Memory B cell (primary cell): ENCODE results near the gene DOCK4.

Experiments
- ATAC-seq: fragments of 150-1000 bp; cut with Tn5 transposase; 2 replicates; pipeline ENCODE4 v1.10.0; 2021; ENCODE audit warnings: low read depth, mild to moderate bottlenecking, moderate library complexity
- DNase-seq, 2 donors: peaks; one replicate each; pipeline ENCODE4 v3.0.0; 2022; ENCODE audit warnings: low spot score in 2 of 2
- H3K27ac Mint-ChIP-seq: one replicate; pipeline ENCODE4 v1.8.0; 2022; ENCODE audit warnings: mild to moderate bottlenecking, moderate library complexity, mixed read lengths
- H3K27me3 Mint-ChIP-seq: one replicate; pipeline ENCODE4 v1.8.0; 2022; ENCODE audit warnings: mixed read lengths
- H3K36me3 Mint-ChIP-seq: one replicate; pipeline ENCODE4 v1.8.0; 2022; ENCODE audit warnings: mild to moderate bottlenecking, mixed read lengths
- H3K4me1 Mint-ChIP-seq: one replicate; pipeline ENCODE4 v1.8.0; 2022; ENCODE audit warnings: mixed read lengths
- H3K4me3 Mint-ChIP-seq: one replicate; pipeline ENCODE4 v1.8.0; 2022; ENCODE audit warnings: mild to moderate bottlenecking, moderate library complexity, mixed read lengths
- H3K9me3 Mint-ChIP-seq: one replicate; pipeline ENCODE4 v1.8.0; 2022; ENCODE audit warnings: mixed read lengths

Gene DOCK4

GRCh38 chr7:112206991-112207592, 893 bp upstream of the DOCK4 start:
- Mint-ChIP-seq H3K9me3 (no peaks in the 10 kb centered on the region), H3K27ac (peak overlapping the region; percentile 80), H3K4me3 (peak overlapping the region; percentile 89), H3K4me1 (peaks cover 30% of the 10 kb centered on the region), H3K36me3 (peaks cover 5% of the 10 kb centered on the region), H3K27me3 (peaks cover 13% of the 10 kb centered on the region)
- DNase-seq, result no peak
- no peak for ATAC-seq

DNA sequence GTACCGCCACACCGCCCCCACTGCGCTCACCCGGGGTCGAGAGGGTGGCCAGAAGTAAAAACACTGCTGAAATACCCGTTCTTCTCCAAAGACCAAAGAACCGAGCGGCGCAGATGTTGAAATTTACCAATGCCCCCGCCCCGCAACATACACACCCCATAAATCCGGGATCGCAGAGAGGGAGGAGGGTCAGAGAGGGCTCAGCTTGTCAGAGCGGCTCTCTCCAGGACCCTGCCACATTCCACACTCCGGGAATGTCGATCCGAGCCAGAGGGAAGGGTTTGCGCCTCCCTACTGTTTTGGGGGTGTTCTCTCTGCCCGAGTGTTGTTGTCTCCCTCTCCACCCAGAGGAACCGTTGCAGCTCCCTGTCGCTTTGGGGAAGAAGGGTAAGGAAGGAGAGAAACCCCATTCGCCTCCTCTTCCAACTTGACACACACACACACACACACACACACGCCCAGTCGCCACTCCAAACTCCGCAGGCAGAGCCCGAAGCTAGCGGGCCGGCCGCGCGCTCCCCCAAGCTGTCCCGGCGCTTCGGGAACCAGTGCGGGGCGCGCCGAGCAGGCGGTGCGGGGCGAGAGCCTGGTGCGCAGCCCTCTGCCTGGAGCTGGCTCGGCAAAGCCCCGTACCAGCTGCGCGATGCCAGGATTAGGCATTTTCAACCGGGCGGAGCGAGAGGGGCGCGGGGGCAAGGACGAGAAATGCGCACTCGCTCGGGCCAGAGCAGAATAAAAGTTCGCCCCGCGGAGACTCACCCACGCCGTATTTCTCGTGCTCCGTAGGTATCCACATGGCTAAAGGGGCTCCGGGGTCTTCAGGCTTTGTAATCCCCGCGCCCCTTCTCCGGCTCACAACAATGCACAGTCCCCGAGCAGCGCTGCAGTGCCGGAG, 609 bp downstream of the DOCK4 start:
- Mint-ChIP-seq H3K27ac (no peak overlapping the region), H3K4me1 (peaks cover 24% of the 10 kb centered on the region), H3K27me3 (peaks cover 18% of the 10 kb centered on the region), H3K9me3 (no peaks in the 10 kb centered on the region), H3K36me3 (no peaks in the 10 kb centered on the region), H3K4me3 (peak overlapping the region; percentile 89)
- ATAC-seq (peak; percentile 3), DNase-seq (peak; percentile 26 to 50)

DNA sequence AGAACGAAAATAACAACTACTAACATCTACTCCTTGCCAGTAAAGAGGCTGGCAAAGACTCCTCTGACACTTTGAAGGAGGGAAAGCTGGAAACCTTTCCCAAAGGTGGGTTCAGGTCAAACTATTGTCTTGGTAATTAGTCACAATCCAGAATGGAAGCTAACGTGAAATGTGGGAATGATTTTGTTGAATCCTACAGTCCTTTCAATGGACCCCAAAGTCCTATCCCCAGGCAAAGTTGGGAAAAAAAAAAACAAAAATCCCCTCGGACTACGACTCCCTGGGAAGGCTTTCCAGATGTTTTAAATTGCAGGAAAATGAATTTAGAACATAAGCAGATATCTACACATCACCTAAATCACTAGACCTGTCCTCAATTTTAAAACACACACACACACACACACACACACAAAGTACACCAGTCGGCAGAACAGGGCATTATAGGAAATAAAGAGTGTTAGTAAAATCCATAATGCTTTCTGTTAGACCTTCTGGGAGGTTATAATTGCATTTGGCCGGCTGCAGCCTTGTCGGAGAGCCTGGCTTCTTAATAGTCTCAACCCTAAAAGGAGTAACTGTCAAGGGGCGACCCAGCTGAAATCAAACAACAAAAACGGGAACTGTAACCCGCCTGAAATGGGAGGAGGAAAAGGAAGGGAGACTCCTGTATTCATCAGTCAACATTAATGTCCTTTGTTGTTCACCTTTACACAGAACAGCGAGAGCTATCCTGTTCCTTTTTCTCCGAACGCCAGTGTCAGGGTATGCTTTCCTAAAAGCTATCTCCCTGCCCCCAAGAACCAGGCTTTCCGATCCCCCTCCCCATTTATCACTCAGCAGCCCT, 1.5 kb downstream of the DOCK4 start:
- Mint-ChIP-seq H3K27ac (no peak overlapping the region), H3K9me3 (no peaks in the 10 kb centered on the region), H3K4me1 (peaks cover 23% of the 10 kb centered on the region), H3K36me3 (no peaks in the 10 kb centered on the region), H3K4me3 (peak overlapping the region; percentile 89), H3K27me3 (peaks cover 18% of the 10 kb centered on the region)
- no peak for ATAC-seq
- DNase-seq, result peak; percentile 4 to 35

DNA sequence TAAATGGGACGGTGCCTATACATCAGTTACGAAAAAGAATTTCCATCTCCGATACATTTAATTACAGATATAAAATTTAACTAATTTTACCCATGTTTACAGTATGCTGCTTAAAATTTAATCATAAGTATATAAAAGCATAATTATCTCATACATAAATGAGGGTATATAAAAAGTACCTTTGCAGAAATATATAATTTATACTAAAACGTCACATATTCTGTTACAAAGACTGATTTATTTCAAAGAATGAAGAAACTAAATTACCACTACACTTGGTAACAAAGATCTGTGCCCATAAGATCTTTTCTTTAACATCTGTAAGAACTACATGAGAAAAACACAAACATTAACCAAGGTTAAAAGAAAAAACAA, 2.8 kb downstream of the DOCK4 start:
- ATAC-seq (no peak), DNase-seq (no peak)
- Mint-ChIP-seq H3K9me3 (no peaks in the 10 kb centered on the region), H3K36me3 (no peaks in the 10 kb centered on the region), H3K27ac (no peak overlapping the region), H3K4me3 (no peak overlapping the region), H3K4me1 (peaks cover 22% of the 10 kb centered on the region), H3K27me3 (peaks cover 18% of the 10 kb centered on the region)

DNA sequence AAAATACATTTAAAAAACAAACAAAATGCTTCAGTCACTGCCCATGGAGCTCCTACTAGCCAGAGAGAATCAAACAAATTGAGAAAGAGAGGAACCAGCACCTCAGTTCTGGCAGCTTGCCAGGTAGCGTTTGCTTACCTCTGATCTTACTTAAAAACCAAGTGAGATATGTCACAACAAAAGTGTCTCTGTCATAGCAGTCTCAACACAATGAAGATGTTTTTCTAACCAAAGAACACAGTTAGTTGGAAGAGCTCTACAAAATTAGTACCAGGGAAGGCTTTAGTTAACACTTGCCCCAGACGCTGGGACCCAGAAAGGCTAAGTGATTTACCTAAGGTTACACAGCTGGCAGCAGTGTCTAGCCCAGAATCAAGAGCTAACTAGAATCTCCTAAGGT, 3.4 kb downstream of the DOCK4 start:
- no peaks in the 10 kb centered on the region for H3K36me3 Mint-ChIP-seq
- H3K4me1 Mint-ChIP-seq, result peaks cover 22% of the 10 kb centered on the region
- DNase-seq (peak; percentile 31 to 38), ATAC-seq (no peak)
- peaks cover 19% of the 10 kb centered on the region for H3K27me3 Mint-ChIP-seq
- H3K4me3 Mint-ChIP-seq, result no peak overlapping the region
- H3K9me3 Mint-ChIP-seq, result no peaks in the 10 kb centered on the region
- H3K27ac Mint-ChIP-seq, result no peak overlapping the region

- Mint-ChIP-seq H3K36me3 (no peaks in the 10 kb centered on the region), H3K4me3 (no peak overlapping the region), H3K27ac (no peak overlapping the region), H3K4me1 (peaks cover 18% of the 10 kb centered on the region), H3K9me3 (no peaks in the 10 kb centered on the region), H3K27me3 (peaks cover 21% of the 10 kb centered on the region)
- no peak for ATAC-seq
- no peak for DNase-seq
Observed at GRCh38 chr7:112201839-112202238, 4.4 kb downstream of the DOCK4 start.

GRCh38 chr7:112201411-112201810, 4.8 kb downstream of the DOCK4 start:
- DNase-seq (no peak), ATAC-seq (no peak)
- Mint-ChIP-seq H3K4me3 (no peak overlapping the region), H3K27ac (no peak overlapping the region), H3K4me1 (peaks cover 18% of the 10 kb centered on the region), H3K36me3 (no peaks in the 10 kb centered on the region), H3K27me3 (peaks cover 21% of the 10 kb centered on the region), H3K9me3 (no peaks in the 10 kb centered on the region)

GRCh38 chr7:112199672-112200071, 6.5 kb downstream of the DOCK4 start:
- peaks cover 13% of the 10 kb centered on the region for H3K4me1 Mint-ChIP-seq
- no peak for ATAC-seq
- no peak overlapping the region for H3K27ac Mint-ChIP-seq
- no peak for DNase-seq
- no peaks in the 10 kb centered on the region for H3K36me3 Mint-ChIP-seq
- H3K4me3 Mint-ChIP-seq, result no peak overlapping the region
- H3K9me3 Mint-ChIP-seq, result no peaks in the 10 kb centered on the region
- H3K27me3 Mint-ChIP-seq, result peaks cover 24% of the 10 kb centered on the region

GRCh38 chr7:112199035-112199655, 7.1 kb downstream of the DOCK4 start:
- Mint-ChIP-seq H3K27me3 (peaks cover 21% of the 10 kb centered on the region), H3K4me1 (peaks cover 8% of the 10 kb centered on the region), H3K27ac (no peak overlapping the region), H3K9me3 (no peaks in the 10 kb centered on the region), H3K36me3 (no peaks in the 10 kb centered on the region), H3K4me3 (no peak overlapping the region)
- no peak for DNase-seq
- ATAC-seq, result no peak

GRCh38 chr7:112197322-112197721, 8.9 kb downstream of the DOCK4 start:
- ATAC-seq (no peak), DNase-seq (no peak)
- Mint-ChIP-seq H3K4me3 (no peak overlapping the region), H3K27me3 (peaks cover 14% of the 10 kb centered on the region), H3K36me3 (no peaks in the 10 kb centered on the region), H3K4me1 (no peaks in the 10 kb centered on the region), H3K27ac (no peak overlapping the region), H3K9me3 (no peaks in the 10 kb centered on the region)

- Mint-ChIP-seq H3K36me3 (no peaks in the 10 kb centered on the region), H3K4me3 (no peak overlapping the region), H3K27me3 (peaks cover 12% of the 10 kb centered on the region), H3K27ac (no peak overlapping the region), H3K9me3 (no peaks in the 10 kb centered on the region), H3K4me1 (no peaks in the 10 kb centered on the region)
- ATAC-seq (no peak), DNase-seq (no peak)
Observed at GRCh38 chr7:112195717-112196116, 10.5 kb downstream of the DOCK4 start.

DNA sequence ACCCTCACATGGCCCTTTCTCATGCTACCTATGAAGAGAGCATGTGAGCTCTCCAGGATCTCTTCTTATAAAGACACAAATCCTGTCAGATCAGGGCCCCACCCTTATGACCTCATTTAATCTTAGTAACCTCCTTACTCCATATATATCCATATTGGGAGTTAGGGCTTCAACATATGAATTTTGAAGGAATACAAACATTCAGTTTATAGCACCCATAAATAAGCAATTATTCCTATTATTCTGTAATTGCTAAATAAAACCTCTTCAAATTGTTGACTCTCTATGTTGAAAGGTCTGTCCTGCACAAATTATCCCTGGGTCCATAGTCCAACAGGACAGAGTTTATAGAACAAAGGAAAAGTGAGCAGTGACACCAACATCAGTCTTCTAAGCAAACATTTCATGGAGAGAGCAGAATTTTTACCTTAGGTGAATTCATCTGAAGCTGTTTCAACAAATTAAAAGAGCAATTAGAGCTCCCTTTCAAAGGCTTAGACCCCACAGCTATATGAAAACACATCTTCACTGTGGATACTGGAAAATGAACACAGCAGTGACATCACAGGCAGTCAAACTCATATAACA, 12.2 kb downstream of the DOCK4 start:
- DNase-seq, result no peak
- Mint-ChIP-seq H3K36me3 (no peaks in the 10 kb centered on the region), H3K9me3 (no peaks in the 10 kb centered on the region), H3K27ac (no peak overlapping the region), H3K4me3 (no peak overlapping the region), H3K4me1 (no peaks in the 10 kb centered on the region), H3K27me3 (peaks cover 18% of the 10 kb centered on the region)
- ATAC-seq, result no peak

DNA sequence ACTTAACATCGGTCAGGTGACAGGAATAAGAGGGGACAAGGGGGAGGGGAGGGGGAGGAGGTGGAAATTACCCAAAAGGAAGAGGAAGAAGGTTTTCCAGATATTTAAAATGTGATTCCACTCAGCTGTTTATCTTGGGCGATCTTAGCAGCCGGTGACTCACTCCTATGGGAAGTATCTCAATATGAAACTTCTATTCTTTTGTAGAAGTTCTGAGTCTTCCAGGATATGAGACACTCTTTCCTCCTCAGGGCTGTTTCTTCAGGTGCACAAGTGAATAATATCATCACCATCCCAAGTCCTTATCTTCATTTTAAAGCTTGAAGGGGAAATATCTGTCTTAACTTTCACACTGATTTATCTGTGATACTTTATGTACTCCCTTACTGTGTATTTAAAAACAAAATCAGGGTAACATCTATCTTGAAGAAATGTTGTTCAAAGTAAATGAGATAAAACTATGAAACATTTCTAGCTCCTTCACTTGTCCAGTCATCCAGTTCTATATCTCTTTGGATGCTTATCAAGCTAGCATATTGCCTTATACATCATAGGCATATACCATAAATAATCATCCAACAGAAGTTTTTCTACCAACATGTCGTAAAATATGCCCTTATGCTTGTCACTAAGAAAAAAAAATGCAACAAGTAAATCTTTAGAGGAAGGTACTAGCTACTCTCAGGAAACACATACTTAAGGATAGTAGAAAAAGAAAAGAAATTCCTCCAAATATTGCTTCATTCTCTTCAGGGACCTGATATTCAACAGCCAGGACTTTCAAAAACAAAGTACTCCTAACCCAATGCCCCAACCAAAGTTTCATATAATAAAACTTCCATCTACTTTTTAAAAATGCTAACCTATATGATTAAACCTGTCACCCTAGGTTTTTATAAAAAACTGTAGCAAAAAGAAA, 13.7 kb downstream of the DOCK4 start:
- Mint-ChIP-seq H3K4me3 (no peak overlapping the region), H3K27me3 (peaks cover 16% of the 10 kb centered on the region), H3K4me1 (no peaks in the 10 kb centered on the region), H3K36me3 (no peaks in the 10 kb centered on the region), H3K9me3 (no peaks in the 10 kb centered on the region), H3K27ac (no peak overlapping the region)
- ATAC-seq, result no peak
- DNase-seq, result no peak
